ENCODE results near the gene CACNA1D. TPM values are rescaled to one million over a fixed set of nuclear protein-coding genes. Genes with fewer than 3 reads are reported as not detected.
A peak's percentile ranks its signal among the peaks of the same experiment; 100 is the strongest.
"Not testable (repeated sequence)": the region's sequence is repeated elsewhere in the genome, so short reads cannot be mapped to it uniquely, and the experiment has no call there.

The CACNA1D gene
- polyA plus RNA-seq, 10 donors: 1.3 to 3.1 (median 1.7) TPM

DNA sequence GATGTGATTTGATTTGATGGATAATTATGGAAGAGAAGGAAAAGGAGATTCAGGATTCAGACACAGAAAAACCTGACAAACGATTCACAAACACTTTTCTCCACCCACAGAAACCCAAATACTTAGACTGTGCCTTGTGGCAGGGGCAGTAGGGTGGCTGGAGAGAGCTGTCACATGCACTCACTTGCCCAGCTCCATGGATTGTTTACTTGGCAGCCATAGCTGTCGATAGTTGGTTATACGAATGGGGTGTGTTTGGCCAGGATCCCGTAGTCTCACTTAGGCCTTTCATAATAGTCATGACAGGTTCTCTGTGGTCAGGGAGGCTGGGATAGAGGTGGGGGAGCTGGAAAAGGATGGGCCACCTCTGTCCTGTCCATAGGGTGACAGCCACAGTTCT, 76.9 kb downstream of the CACNA1D start:
- DNase-seq: no peak

DNA sequence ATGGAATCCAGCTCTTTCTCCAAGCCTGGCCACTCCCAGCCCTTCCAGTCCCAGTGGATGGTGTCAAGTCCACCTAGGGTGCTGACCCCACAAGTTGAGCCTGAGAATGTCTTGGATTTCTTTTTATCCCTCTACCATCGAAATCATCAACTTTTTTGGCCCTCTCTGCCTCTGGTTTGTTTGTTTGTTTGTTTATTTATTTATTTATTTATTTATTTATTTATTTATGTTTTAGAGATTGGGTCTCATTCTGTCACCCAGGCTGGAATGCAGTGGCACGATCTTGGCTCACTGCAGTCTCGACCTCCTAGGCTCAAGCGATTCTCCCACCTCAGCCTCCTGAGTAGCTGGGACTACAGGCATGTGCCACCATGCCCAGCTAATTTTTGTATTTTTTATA, 77.8 kb downstream of the CACNA1D start:
- not testable (repeated sequence) for DNase-seq

DNA sequence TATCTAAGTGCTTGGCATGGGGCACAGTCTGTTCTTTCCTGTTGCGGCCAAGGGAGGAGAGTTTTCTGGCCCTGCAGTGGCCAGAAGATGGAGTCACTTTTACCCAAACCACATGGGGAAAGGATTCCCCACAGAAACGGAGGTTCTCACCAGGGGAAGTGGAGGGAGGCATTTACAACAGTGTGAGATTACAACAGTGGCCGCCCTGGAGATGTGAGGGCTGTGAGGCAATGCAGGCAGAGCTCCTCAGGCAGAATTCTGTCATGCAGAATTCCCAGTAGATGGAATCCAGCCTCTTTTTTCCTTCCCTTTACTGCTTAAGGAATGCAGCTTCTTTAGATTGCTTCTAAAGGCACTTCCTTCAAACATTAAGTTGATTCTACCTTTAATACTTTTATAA, 83.1 kb downstream of the CACNA1D start:
- peak in 2 of 3 donors; percentile 10 to 46 for DNase-seq

- DNase-seq: no peak
Measured at GRCh38 chr3:53579636-53580035, 85.2 kb downstream of the CACNA1D start.

- no peak for DNase-seq
Measured at GRCh38 chr3:53581671-53582070, 87.3 kb downstream of the CACNA1D start.

- DNase-seq: no peak
Measured at GRCh38 chr3:53583161-53583690, 88.8 kb downstream of the CACNA1D start.

GRCh38 chr3:53585049-53585448, 90.6 kb downstream of the CACNA1D start:
- DNase-seq: no peak

- DNase-seq: no peak
Measured at GRCh38 chr3:53585627-53586026, 91.2 kb downstream of the CACNA1D start.

DNA sequence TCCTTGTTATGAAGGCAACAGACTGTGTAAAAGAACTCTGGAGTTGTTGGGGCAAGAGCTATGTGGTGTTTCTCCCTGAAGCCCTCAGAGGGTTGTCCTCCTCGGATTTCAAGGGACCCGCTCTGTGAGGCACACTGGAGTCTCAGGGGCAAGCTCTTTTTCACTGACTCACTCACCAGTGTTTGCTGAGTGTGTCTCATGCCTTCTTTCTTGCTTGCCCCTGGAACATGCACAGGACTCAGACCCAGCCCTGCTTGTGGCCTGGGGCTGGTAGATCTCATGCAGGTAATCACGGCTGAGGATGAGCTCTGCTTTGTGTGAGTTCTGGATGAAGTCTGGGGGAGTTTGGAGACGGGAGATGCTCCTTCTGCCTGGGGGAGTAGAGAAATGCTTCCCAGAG, 93.7 kb downstream of the CACNA1D start:
- DNase-seq: no peak

DNA sequence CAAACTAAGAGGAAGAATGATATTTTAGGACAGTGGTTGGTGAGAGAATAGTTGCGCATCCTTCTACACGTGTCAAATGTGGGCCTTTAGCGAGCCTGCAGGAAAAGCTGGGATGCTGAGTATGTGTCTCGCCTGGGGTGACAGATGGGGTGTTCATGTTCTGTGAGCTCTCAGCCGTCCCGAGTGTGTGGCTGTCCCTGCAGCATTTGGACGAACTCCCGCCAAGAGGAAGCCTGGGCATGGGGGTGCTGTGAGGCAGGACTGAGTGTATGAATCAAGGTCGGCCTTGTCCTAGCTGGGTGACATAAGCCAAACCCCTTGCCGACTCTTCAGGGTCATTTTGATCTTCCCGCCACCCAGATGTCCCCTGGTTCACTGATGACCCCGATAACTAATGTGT, 94.8 kb downstream of the CACNA1D start:
- DNase-seq: no peak

GRCh38 chr3:53589806-53590205, 95.4 kb downstream of the CACNA1D start:
- no peak for DNase-seq

- DNase-seq: no peak
Measured at GRCh38 chr3:53590606-53591005, 96.2 kb downstream of the CACNA1D start.

DNA sequence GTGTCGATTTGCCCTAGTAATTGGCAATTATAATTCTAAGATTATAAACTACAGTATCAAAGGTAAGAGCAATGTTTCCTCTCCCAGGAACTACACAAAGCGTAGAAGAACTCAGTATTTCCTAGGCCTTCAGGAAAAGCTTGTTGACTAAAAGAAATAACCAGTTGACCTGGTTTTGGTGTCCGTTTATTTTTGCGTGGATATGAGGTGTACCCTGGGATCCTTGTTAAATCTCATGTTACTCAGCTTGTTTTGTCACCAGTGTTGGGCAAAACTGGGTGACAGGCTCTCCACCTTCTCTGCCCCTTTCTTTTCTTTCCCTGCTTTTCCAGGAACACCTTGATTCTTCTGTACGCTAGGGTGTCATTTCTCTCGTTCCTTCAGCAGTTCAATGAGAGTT, 97.2 kb downstream of the CACNA1D start:
- no peak for DNase-seq

DNA sequence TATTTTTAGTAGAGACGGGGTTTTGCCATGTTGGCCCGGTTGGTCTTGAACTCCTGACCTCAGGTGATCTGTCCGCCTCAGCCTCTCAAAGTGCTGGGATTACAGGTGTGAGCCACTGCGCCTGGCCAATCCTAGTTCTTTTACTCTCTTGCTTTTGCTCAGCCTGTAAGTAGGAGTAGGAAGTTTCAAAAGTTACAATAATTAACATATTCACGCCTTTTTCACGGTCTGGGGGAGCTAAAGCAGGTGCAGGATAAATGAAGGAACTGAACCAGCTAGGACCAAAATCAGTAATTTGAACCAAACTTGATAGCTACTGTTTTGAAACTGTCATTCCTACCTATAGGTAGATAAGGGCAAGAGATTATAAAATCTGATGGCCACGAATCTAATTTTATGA, 98.5 kb downstream of the CACNA1D start:
- DNase-seq: no peak

DNA sequence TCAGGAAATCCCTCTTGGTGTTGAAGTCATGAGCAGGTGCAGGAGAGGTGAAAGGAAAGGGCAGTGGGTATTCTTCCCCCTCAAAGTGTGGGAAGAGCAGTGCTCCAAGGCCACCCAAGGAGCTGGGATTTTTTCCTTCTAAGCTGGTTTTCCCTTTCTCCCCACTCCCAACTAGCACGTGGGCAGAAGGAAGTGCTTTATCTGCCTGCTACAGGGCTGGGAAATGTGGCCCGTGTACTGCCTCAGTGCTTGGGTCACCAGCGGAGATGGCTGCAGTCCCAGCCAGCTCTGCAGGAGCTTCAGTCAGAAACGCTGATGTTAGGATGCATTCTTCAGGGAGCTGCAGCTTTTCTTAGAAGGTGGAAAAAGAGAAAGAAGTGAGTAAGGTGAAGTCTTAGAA, 99.2 kb downstream of the CACNA1D start:
- no peak for DNase-seq

DNA sequence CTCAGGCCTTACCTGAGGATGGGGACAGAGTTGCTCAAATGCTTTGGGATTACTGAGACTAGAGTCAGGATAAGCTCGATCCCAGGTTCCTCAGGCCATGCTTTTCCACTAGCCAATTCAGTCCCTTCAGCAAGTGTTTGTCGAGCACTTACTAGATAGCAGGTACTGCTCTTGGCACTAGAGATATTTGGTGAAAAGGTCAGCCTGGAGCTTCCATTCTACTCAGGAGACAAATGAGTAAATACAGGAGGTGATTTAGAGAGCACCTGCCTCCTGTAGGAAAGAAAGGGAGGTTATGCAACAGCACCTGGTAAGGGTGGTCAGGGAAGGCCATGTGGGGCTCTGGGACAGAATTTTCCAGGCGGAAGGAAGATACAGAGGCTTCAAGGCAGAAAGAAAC, 99.9 kb downstream of the CACNA1D start:
- no peak for DNase-seq

- no peak for DNase-seq
Measured at GRCh38 chr3:53595660-53596059, 101.2 kb downstream of the CACNA1D start.

DNA sequence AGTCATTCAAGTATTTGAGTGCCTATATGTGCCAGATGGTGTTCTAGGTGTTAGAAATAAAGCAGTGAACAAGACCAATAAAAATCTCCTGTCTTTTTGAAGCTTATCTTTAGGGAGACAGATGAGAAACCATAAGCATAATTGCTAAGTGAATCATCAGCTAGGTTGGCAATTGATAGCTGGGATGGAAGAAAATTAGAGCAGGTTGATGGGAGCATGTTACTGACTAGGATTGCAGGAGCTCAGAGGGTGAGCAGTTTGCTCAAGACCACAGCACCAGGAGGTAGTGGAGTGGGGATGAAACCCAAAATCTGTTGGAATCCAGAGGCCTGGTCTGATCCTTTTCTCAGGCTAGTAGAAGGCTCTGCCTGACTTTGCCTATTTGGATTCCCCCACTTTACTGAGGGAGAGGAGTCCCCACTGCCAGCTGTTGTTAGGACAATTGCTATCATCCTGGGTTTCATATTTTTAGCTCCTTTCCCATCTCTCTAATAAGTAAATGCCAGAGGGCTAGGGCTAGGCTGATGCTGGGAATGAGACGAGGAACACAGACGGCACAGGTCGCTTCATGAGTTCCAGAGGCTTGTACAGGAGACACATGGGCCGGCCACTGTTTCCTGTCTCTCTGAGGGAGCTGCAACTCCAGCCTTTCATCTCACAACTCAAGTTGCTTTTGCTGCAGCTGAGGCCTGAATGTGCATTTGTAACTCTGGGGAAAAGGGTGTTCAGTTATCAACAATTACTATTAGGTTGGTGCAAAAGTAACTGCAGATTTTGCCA, 102.9 kb downstream of the CACNA1D start:
- DNase-seq: no peak

DNA sequence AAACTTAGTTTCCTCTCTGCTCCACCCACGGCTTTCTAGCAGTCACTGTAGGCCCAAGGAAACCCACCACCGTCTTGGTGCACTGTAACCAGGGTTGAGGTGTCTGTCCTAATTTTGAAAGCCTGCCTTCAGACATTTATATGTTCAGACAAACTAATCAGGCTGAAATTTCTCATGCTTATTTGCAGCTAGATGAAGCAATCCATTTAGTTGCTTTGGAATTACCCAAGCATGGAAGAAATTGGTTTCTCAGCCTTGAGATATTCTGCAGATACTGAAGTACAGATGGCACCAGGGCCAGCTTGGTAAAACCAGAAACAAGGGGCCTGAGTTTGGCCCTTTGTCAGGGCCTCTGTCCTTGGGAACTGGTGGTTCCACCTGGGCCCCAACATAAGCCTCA, 105.4 kb downstream of the CACNA1D start:
- DNase-seq: no peak

DNA sequence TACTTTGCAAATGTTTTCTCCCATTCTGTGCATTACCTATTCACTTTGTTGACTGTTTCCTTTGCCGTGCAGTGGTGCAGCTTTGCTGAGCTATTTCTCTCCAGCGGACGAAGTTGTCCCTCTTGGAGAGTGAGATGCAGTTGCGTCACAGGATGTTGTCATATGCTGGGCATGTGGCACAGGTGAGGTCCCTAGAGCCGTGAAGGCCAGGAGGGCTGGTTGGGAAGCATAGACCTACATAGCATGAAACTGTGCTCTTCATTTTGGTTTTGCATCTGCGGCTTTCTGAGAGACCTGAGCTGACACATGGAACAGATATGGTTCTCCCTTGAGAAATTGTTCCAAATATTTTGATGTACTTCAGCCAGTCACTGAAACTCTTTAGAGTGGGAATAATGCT, 108.5 kb downstream of the CACNA1D start:
- DNase-seq: no peak

DNA sequence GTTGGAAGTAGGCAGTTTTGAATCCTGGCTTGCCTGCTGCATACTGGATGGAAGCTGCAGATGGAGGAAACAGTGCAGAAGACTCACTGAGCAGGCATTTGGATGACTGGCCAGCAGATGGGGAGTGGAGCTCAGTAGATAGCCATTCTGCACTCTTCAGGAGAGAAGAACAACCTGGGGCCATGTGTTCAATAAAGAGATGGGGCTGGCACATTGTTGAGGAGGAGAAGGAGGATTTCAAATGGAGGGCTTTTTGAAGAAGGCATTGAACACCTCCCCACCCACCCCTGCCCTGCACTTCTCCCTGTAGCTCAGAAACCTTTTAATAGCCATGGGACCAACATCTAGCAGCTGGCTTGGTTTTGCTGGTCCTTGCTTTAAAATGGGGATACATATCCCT, 109.8 kb downstream of the CACNA1D start:
- no peak for DNase-seq

- DNase-seq: no peak
Measured at GRCh38 chr3:53606793-53607192, 112.4 kb downstream of the CACNA1D start.

GRCh38 chr3:53612508-53612907, 118.1 kb downstream of the CACNA1D start:
- DNase-seq: no peak

DNA sequence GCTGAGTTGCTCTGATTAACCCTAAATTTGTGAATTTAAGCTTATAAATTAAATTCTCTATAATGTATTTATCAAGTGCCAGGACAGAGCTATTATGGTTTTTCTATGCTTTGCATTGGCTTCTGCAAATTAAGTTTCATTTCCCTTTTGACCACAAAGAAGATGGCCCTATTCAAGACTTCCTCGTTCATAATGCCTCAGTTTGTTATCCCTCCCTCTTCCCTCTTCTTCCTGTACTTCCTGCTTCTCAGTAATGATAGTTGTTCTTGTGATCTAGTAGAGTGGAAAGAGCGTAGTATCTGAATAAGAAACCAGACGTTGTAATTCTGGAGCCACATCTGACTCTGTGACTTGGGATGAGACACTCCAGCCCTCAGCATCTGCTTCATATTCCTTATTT, 118.7 kb downstream of the CACNA1D start:
- peak in 2 of 3 donors; percentile 3 to 23 for DNase-seq

Data from muscle of back (tissue), 11 donors.